Large intestine (tissue), 3 donors: ENCODE measurements around the gene USP40. TPM values are rescaled to one million over a fixed set of nuclear protein-coding genes. Genes with fewer than 3 reads are reported as not detected.
A peak's percentile ranks its signal among the peaks of the same experiment; 100 is the strongest.

Experiments used
- DNase-seq, 2 donors: peaks; one replicate each; pipeline versions ENCODE4 v3.0.0 to v3.0.0-alpha.2; 2013
- H3K27ac ChIP-seq: one replicate; pipeline ENCODE4 v1.5.1; 2013; ENCODE audit warnings: low read length
- H3K27me3 ChIP-seq: 2 replicates; pipeline ENCODE4 v1.6.1; 2013; ENCODE audit warnings: low read length; ENCODE audit not compliant: control insufficient read depth, insufficient read depth
- H3K36me3 ChIP-seq: 2 replicates; pipeline ENCODE4 v1.6.1; 2013; ENCODE audit warnings: low read length; ENCODE audit not compliant: control insufficient read depth, insufficient read depth
- H3K4me1 ChIP-seq: one replicate; pipeline ENCODE4 v1.6.1; 2013; ENCODE audit warnings: low read length; ENCODE audit not compliant: control insufficient read depth, insufficient read depth
- H3K4me3 ChIP-seq: one replicate; pipeline ENCODE4 v1.5.1; 2013; ENCODE audit warnings: low read length
- H3K9me3 ChIP-seq: one replicate; pipeline ENCODE4 v1.6.1; 2013; ENCODE audit warnings: mild to moderate bottlenecking, low read depth, low read length, moderate library complexity; ENCODE audit not compliant: control insufficient read depth
- WGBS: methylation state at CpG from one replicate; pipeline ENCODE4 v1.1.5; 2013; ENCODE audit warnings: low lambda C conversion rate; ENCODE audit not compliant: insufficient coverage; 5-methylcytosine and 5-hydroxymethylcytosine counted together
- polyA plus RNA-seq: library from polyadenylated mRNA; unstranded; fragments of 120-200 nt; gene quantifications from one replicate; pipeline ENCODE4 v1.2.1, GENCODE V29; 2013

The USP40 gene
- polyA plus RNA-seq, 1 donor = 33.6 TPM

- H3K27ac ChIP-seq = no peak overlapping the region
- no peak for DNase-seq
- no peaks in the 10 kb centered on the region for H3K27me3 ChIP-seq
- no peaks in the 10 kb centered on the region for H3K4me1 ChIP-seq
- 90% methylated on average over 2 of the region's 7 CpGs for WGBS
- no peak overlapping the region for H3K4me3 ChIP-seq
- peaks cover 21% of the 10 kb centered on the region for H3K36me3 ChIP-seq
- no peaks in the 10 kb centered on the region for H3K9me3 ChIP-seq
Observed at GRCh38 chr2:233556881-233557736, 9.5 kb downstream of the USP40 start.

GRCh38 chr2:233553366-233553765 lies 13.2 kb downstream of the USP40 start:
- peaks cover 22% of the 10 kb centered on the region for H3K36me3 ChIP-seq

GRCh38 chr2:233551491-233551890 lies 15.1 kb downstream of the USP40 start:
- Histone ChIP-seq H3K4me1 (no peaks in the 10 kb centered on the region), H3K4me3 (no peak overlapping the region), H3K27me3 (no peaks in the 10 kb centered on the region), H3K36me3 (peaks cover 27% of the 10 kb centered on the region), H3K9me3 (no peaks in the 10 kb centered on the region), H3K27ac (no peak overlapping the region)
- peak in 1 of 2 donors; percentile 26 for DNase-seq
- 74% methylated on average over 3 of the region's 4 CpGs for WGBS

More at GRCh38 chr2:233553366-233553765, 13.2 kb downstream of the USP40 start:
- Histone ChIP-seq H3K27ac (no peak overlapping the region), H3K9me3 (no peaks in the 10 kb centered on the region), H3K27me3 (no peaks in the 10 kb centered on the region), H3K4me1 (no peaks in the 10 kb centered on the region), H3K4me3 (no peak overlapping the region)
- DNase-seq = no peak

GRCh38 chr2:233546774-233547173 lies 19.8 kb downstream of the USP40 start:
- peaks cover 7% of the 10 kb centered on the region for H3K4me1 ChIP-seq
- DNase-seq = no peak
- peaks cover 38% of the 10 kb centered on the region for H3K36me3 ChIP-seq
- WGBS = 100% methylated on average over 1 of the region's 4 CpGs
- H3K9me3 ChIP-seq = no peaks in the 10 kb centered on the region
- no peaks in the 10 kb centered on the region for H3K27me3 ChIP-seq
- H3K27ac ChIP-seq = no peak overlapping the region
- H3K4me3 ChIP-seq = no peak overlapping the region

- no peaks in the 10 kb centered on the region for H3K9me3 ChIP-seq
- H3K36me3 ChIP-seq = peaks cover 37% of the 10 kb centered on the region
- H3K27me3 ChIP-seq = no peaks in the 10 kb centered on the region
- peaks cover 7% of the 10 kb centered on the region for H3K4me1 ChIP-seq
- H3K27ac ChIP-seq = no peak overlapping the region
- H3K4me3 ChIP-seq = no peak overlapping the region
- no peak for DNase-seq
Observed at GRCh38 chr2:233546101-233546500, 20.5 kb downstream of the USP40 start.

- Histone ChIP-seq H3K36me3 (peaks cover 37% of the 10 kb centered on the region), H3K27ac (no peak overlapping the region), H3K4me3 (no peak overlapping the region), H3K27me3 (no peaks in the 10 kb centered on the region), H3K9me3 (no peaks in the 10 kb centered on the region), H3K4me1 (peaks cover 7% of the 10 kb centered on the region)
- WGBS = no CpG with 5 or more reads among the region's 5 CpGs
- peak in 1 of 2 donors; percentile 52 for DNase-seq
Observed at GRCh38 chr2:233544200-233544610, 22.4 kb downstream of the USP40 start.

GRCh38 chr2:233542507-233542906 lies 24.1 kb downstream of the USP40 start:
- Histone ChIP-seq H3K27ac (no peak overlapping the region), H3K4me3 (no peak overlapping the region), H3K9me3 (no peaks in the 10 kb centered on the region), H3K27me3 (no peaks in the 10 kb centered on the region), H3K36me3 (peaks cover 28% of the 10 kb centered on the region), H3K4me1 (peaks cover 7% of the 10 kb centered on the region)
- 0% methylated on average over 1 of the region's 5 CpGs for WGBS
- DNase-seq = no peak

- H3K27me3 ChIP-seq = no peaks in the 10 kb centered on the region
- H3K36me3 ChIP-seq = peaks cover 13% of the 10 kb centered on the region
- no peaks in the 10 kb centered on the region for H3K9me3 ChIP-seq
- H3K4me1 ChIP-seq = peaks cover under 1% of the 10 kb centered on the region
- WGBS = 100% methylated on average over 2 of the region's 5 CpGs
- DNase-seq = no peak
- no peak overlapping the region for H3K4me3 ChIP-seq
- no peak overlapping the region for H3K27ac ChIP-seq
Observed at GRCh38 chr2:233538741-233539140, 27.8 kb downstream of the USP40 start.

- no peak for DNase-seq
- Histone ChIP-seq H3K4me3 (no peak overlapping the region), H3K9me3 (no peaks in the 10 kb centered on the region), H3K4me1 (no peaks in the 10 kb centered on the region), H3K27me3 (no peaks in the 10 kb centered on the region), H3K27ac (no peak overlapping the region), H3K36me3 (peaks cover 18% of the 10 kb centered on the region)
Observed at GRCh38 chr2:233535271-233535670, 31.3 kb downstream of the USP40 start.

- DNase-seq = no peak
- no peak overlapping the region for H3K27ac ChIP-seq
- no peaks in the 10 kb centered on the region for H3K9me3 ChIP-seq
- no peaks in the 10 kb centered on the region for H3K27me3 ChIP-seq
- no peak overlapping the region for H3K4me3 ChIP-seq
- H3K4me1 ChIP-seq = no peaks in the 10 kb centered on the region
- H3K36me3 ChIP-seq = peaks cover 21% of the 10 kb centered on the region
- WGBS = no CpG with 5 or more reads among the region's 1 CpG
Observed at GRCh38 chr2:233532971-233533370, 33.6 kb downstream of the USP40 start.

GRCh38 chr2:233531955-233532354 lies 34.6 kb downstream of the USP40 start:
- no peak overlapping the region for H3K27ac ChIP-seq
- no peaks in the 10 kb centered on the region for H3K9me3 ChIP-seq
- H3K27me3 ChIP-seq = no peaks in the 10 kb centered on the region
- 100% methylated on average over 1 of the region's 6 CpGs for WGBS
- H3K36me3 ChIP-seq = peaks cover 21% of the 10 kb centered on the region
- H3K4me1 ChIP-seq = no peaks in the 10 kb centered on the region
- no peak for DNase-seq
- H3K4me3 ChIP-seq = no peak overlapping the region
